Neural cell (in vitro differentiated cells): ENCODE results near the gene HELT. TPM values are rescaled to one million over a fixed set of nuclear protein-coding genes. Genes with fewer than 3 reads are reported as not detected.

Experiments used
- H2AFZ ChIP-seq: fragments of 200-600, 300-800 bp; sonication (generic), shearing (Covaris generic); 2 replicates; pipeline ENCODE4 v1.6.0; 2014; ENCODE audit warnings: low read depth, mild to moderate bottlenecking, antibody characterized with exemption, low read length, moderate library complexity
- H3F3A ChIP-seq: fragments of 200-600 bp; shearing (Covaris generic); 2 replicates; pipeline ENCODE4 v1.6.1; 2016; ENCODE audit warnings: mild to moderate bottlenecking, moderate library complexity, mixed read lengths, antibody characterized with exemption, low read length; ENCODE audit not compliant: insufficient read depth, poor library complexity, severe bottlenecking
- H3K27ac ChIP-seq: fragments of 200-600, 300-800 bp; sonication (generic), shearing (Covaris generic); 2 replicates; pipeline ENCODE4 v1.5.1; 2014; ENCODE audit warnings: mild to moderate bottlenecking, low read length, moderate library complexity
- H3K27me3 ChIP-seq: fragments of 300-800, 200-600 bp; sonication (generic), shearing (Covaris generic); 2 replicates; pipeline ENCODE4 v1.6.0; 2014; ENCODE audit warnings: mild to moderate bottlenecking, low read depth, low read length, moderate library complexity; ENCODE audit not compliant: insufficient read depth
- H3K36me3 ChIP-seq: fragments of 300-800, 200-600 bp; sonication (generic), shearing (Covaris generic); 2 replicates; pipeline ENCODE4 v1.5.1; 2014; ENCODE audit warnings: mild to moderate bottlenecking, antibody characterized with exemption, low read length, moderate library complexity; ENCODE audit not compliant: insufficient read depth
- H3K4me2 ChIP-seq: fragments of 300-800, 200-600 bp; sonication (generic), shearing (Covaris generic); 2 replicates; pipeline ENCODE4 v1.6.0; 2014; ENCODE audit warnings: mild to moderate bottlenecking, low read length
- H3K4me3 ChIP-seq: fragments of 300-800, 200-600 bp; sonication (generic), shearing (Covaris generic); 2 replicates; pipeline ENCODE4 v1.5.1; 2014; ENCODE audit warnings: mild to moderate bottlenecking, low read length, moderate library complexity
- H3K79me2 ChIP-seq: fragments of 200-600 bp; shearing (Covaris generic); replicated peaks from 2 replicates; pipeline ENCODE4 v1.6.0; 2014; ENCODE audit warnings: mild to moderate bottlenecking, low read length, moderate library complexity; ENCODE audit not compliant: insufficient read depth
- H3K9ac ChIP-seq: fragments of 300-800, 200-600 bp; sonication (generic), shearing (Covaris generic); 2 replicates; pipeline ENCODE4 v1.6.1; 2016; ENCODE audit warnings: mild to moderate bottlenecking, low read length, mixed read lengths
- H3K9me2 ChIP-seq: fragments of 200-600 bp; shearing (Covaris generic); 2 replicates; pipeline ENCODE4 v1.6.1; 2016; ENCODE audit warnings: mild to moderate bottlenecking, low read length, mixed read lengths; ENCODE audit not compliant: insufficient read depth
- H3K9me3 ChIP-seq: fragments of 200-600, 300-800 bp; sonication (generic), shearing (Covaris generic); 2 replicates; pipeline ENCODE4 v1.6.1; 2016; ENCODE audit warnings: mild to moderate bottlenecking, mixed run types, low read length, moderate library complexity, mixed read lengths
- H4K20me1 ChIP-seq: fragments of 200-600 bp; shearing (Covaris generic); 2 replicates; pipeline ENCODE4 v1.6.1; 2016; ENCODE audit warnings: mild to moderate bottlenecking, mixed run types; ENCODE audit not compliant: insufficient read depth
- CTCF ChIP-seq: fragments of 450-650 bp; IDR thresholded peaks from 2 replicates; pipeline ENCODE4 v1.5.1; 2014; ENCODE audit warnings: antibody characterized with exemption, mild to moderate bottlenecking, moderate library complexity; ENCODE audit not compliant: poor library complexity, severe bottlenecking
- EZH2 ChIP-seq: fragments of 200-600, 300-800 bp; shearing (Covaris generic), sonication (generic); IDR thresholded peaks from 2 replicates; pipeline ENCODE4 v1.6.1; 2014; ENCODE audit warnings: antibody characterized with exemption, low read length, borderline replicate concordance, mild to moderate bottlenecking; ENCODE audit not compliant: insufficient read depth, poor library complexity, severe bottlenecking
- MXI1 ChIP-seq: fragments of 450-650 bp; conservative IDR thresholded peaks from 2 replicates; pipeline ENCODE4 v1.6.1; 2014; ENCODE audit warnings: antibody characterized with exemption, mild to moderate bottlenecking; ENCODE audit not compliant: poor library complexity, severe bottlenecking
- POLR2AphosphoS5 ChIP-seq: IDR thresholded peaks from 2 replicates; pipeline ENCODE4 v1.6.1; 2012
- RAD21 ChIP-seq: fragments of 450-650 bp; conservative IDR thresholded peaks from 2 replicates; pipeline ENCODE4 v1.6.1; 2014; ENCODE audit warnings: antibody characterized with exemption, mild to moderate bottlenecking, moderate library complexity
- REST ChIP-seq: IDR thresholded peaks from 2 replicates; pipeline ENCODE4 v1.6.1; 2012; ENCODE audit warnings: borderline replicate concordance
- SMC3 ChIP-seq: fragments of 450-650 bp; conservative IDR thresholded peaks from 2 replicates; pipeline ENCODE4 v1.6.1; 2014; ENCODE audit warnings: antibody characterized with exemption, mild to moderate bottlenecking, moderate library complexity; ENCODE audit not compliant: poor library complexity
- TAF1 ChIP-seq: IDR thresholded peaks from 2 replicates; pipeline ENCODE4 v1.6.1; 2012; ENCODE audit warnings: low read depth
- polyA plus RNA-seq: library from polyadenylated mRNA; depleted of rRNA; stranded (reverse); fragments of >200 nt; gene quantifications from 2 replicates; pipeline ENCODE4 v1.2.3, GENCODE V29; 2014

HELT gene
- polyA plus RNA-seq, 1 donor from 2014 or later = not detected

DNA sequence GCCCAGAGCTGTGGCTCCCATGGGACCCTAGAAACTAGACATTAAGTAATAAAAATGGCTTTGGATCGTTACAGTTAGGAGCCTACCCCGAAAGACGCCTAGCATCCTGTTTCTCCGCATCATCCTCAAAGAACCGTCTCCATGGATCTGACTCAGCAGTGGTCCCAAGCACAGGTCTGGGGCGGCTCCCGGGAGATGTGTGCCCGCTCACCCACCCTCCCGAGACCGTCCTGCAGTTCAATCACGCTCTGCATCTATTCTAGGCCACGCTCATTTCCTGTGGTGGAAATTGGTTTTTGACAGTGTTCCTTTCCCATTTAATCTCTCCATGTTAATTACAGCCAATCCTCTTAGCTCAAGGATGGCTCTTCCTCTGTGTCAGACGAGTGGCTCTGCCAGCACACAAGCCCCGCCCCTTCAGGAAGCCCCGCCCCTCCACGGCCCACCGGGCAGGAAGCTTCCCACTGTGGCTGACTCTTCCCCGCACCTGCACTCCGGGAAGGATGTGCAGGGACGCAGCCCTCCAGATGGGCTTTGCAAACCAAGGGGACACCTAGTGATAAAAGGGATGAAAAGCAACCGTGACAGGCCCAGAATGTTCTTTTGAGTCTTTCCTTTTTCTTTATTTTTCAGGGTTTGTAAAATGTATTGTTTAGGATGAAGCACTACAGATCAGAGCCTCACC is 34.5 kb upstream of the HELT start:
- Histone ChIP-seq H3K9ac (no peak overlapping the region), H3K79me2 (no peaks in the 10 kb centered on the region), H3K9me3 (no peaks in the 10 kb centered on the region), H3K4me2 (no peak overlapping the region), H3K4me3 (no peak overlapping the region), H3K9me2 (no peaks in the 10 kb centered on the region), H4K20me1 (no peaks in the 10 kb centered on the region), H3K27ac (no peak overlapping the region), H3K36me3 (no peaks in the 10 kb centered on the region), H3K27me3 (no peaks in the 10 kb centered on the region), H2AFZ (no peak overlapping the region), H3F3A (no peaks in the 10 kb centered on the region)
- TF ChIP-seq CTCF (peak; percentile 39), RAD21 (peak; percentile 54), REST (no peak), MXI1 (no peak), EZH2 (no peak), POLR2AphosphoS5 (no peak), SMC3 (peak; percentile 18), TAF1 (no peak)

DNA sequence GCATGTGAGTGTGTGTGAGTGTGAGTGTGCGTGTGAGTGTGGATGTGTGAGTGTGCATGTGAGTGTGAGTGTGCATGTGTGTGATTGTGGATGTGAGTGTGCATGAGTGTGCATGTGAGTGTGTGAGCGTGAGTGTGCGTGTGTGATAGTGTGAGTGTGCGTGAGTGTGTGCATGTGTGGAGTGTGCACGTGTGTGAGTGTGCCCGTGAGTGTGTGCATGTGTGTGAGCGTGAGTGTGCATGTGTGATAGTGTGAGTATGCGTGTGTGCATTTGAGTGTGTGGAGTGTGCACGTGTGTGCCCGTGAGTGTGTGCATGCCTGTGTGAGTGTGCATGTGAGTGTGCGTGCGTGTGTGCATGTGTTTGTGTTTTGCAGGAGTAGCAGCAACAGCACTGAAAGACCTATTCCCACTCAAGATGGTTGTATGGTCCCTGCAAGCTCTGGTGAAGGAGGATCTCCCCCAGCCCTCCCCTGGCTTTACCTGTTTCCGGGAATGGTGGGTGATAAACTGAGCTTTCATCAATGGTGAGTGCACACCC is 30.7 kb upstream of the HELT start:
- Histone ChIP-seq H3K9ac (no peak overlapping the region), H3K79me2 (no peaks in the 10 kb centered on the region), H2AFZ (no peak overlapping the region), H3K27me3 (no peaks in the 10 kb centered on the region), H3K27ac (no peak overlapping the region), H4K20me1 (no peaks in the 10 kb centered on the region), H3K9me3 (no peaks in the 10 kb centered on the region), H3K4me3 (no peak overlapping the region), H3K36me3 (no peaks in the 10 kb centered on the region), H3K4me2 (no peak overlapping the region), H3F3A (no peaks in the 10 kb centered on the region), H3K9me2 (no peaks in the 10 kb centered on the region)
- TF ChIP-seq POLR2AphosphoS5 (no peak), MXI1 (no peak), CTCF (no peak)
